HG03575 (cell line): ENCODE data around the gene ACSF2.

Experiments used
- ATAC-seq: cut with Tn5 transposase; IDR thresholded peaks from one replicate; pipeline ENCODE4 v1.9.1; 2021; ENCODE audit not compliant: unreplicated experiment, insufficient number of reproducible peaks, low FRiP score; ENCODE audit errors: extremely low read depth

Gene ACSF2

GRCh38 chr17:50484386-50485155, 58.6 kb downstream of the ACSF2 start:
- no peak for ATAC-seq

DNA sequence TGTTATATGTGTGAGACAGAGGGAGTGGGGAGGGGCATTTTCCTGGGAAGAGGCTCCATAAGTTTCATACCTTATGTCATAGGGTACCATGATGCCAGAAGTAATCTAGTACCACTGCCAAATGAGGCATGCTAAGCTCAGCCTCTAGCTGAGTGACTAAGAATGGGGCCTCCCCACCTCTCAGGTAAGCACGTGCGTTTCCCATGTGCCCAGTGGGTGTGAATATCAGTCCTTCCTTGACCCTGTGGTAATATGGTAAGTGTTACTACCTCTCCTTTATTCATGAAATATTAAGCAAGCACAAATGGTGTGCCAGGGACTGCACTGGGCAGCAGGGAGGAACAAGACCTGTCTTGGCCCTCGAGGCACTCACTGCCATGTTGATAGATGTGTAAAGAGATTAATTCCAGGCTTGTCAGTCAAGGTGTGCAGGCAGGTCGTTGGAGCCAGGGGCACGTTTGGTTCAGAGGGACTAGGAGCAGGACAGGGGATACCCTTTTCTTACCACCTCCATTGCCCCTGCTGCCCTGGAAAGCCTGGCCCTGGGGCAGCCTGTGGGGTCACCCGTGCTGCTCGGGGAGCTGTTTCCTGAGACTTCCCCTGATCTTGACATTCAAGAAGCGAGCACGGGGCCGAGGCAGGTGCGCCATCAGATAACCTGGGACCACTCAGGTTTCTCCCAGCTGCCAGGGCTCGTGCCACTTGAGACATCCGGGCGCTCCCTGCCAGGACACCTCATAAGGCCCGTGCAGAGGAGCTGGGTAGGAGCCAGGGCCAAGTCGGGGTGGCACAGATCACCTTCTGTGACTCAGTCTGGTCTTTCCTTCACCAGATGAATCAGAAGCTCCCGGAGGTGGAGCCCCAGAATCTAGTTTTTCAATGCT, 61.4 kb downstream of the ACSF2 start:
- ATAC-seq, result no peak

GRCh38 chr17:50488880-50489279, 62.9 kb downstream of the ACSF2 start:
- ATAC-seq, result no peak

DNA sequence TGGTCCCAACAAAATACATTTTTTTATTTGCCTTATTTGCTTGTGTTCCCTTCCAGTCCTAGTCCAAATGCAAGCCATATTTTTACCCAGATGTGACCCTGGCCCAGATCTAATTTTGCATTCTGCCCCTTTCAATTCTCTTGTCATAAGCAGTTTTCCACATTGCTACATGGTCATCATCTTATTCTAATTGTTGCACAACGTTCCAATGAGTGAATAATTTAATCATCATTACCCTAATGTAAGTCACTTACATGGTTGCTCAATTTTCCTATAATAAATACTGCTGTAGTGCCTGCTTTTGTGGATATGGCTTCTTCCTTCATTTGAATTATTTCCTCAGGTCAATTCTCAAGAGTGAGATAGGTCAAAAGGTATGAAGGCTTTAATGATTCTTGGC, 65.5 kb downstream of the ACSF2 start:
- no peak for ATAC-seq

DNA sequence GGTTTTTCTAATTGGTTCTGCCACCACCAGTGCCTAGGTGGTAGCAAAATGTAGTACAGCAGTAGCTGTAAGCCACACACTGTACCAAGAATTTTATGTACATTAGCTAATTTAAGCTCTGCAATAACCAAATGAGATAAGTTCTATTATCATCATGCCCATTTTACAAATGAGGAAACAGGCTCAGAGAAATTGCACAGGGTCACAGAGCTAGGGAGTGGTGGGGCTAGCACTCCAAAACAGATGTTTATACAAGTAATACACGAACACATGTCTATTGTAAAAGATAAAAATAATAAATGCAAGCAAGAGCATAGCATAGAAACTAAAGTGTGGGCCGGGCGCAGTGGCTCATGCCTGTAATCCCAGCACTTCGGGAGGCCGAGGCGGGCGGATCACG, 66.2 kb downstream of the ACSF2 start:
- ATAC-seq, result no peak

DNA sequence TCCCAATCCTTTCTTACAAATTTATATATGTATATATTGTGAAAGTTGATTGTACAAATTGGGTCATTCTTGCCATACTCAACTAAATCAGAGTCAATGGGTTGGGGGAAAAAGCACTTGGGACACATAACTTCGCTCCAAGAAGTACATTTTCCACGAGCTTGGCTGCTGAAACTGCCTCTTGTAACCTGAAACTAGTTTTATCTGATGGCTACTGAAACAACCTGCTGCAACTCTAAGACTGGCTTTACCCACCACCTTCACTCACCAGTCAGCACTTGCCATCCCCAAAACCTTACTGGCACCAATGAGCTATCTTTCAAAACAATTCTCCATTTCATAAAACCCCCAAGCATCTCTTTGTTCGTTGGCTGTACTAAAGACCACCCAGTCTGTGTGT, 67.7 kb downstream of the ACSF2 start:
- ATAC-seq, result no peak

GRCh38 chr17:50495217-50495823, 69.3 kb downstream of the ACSF2 start:
- ATAC-seq, result no peak

- no peak for ATAC-seq
Measured at GRCh38 chr17:50495918-50496317, 69.9 kb downstream of the ACSF2 start.

DNA sequence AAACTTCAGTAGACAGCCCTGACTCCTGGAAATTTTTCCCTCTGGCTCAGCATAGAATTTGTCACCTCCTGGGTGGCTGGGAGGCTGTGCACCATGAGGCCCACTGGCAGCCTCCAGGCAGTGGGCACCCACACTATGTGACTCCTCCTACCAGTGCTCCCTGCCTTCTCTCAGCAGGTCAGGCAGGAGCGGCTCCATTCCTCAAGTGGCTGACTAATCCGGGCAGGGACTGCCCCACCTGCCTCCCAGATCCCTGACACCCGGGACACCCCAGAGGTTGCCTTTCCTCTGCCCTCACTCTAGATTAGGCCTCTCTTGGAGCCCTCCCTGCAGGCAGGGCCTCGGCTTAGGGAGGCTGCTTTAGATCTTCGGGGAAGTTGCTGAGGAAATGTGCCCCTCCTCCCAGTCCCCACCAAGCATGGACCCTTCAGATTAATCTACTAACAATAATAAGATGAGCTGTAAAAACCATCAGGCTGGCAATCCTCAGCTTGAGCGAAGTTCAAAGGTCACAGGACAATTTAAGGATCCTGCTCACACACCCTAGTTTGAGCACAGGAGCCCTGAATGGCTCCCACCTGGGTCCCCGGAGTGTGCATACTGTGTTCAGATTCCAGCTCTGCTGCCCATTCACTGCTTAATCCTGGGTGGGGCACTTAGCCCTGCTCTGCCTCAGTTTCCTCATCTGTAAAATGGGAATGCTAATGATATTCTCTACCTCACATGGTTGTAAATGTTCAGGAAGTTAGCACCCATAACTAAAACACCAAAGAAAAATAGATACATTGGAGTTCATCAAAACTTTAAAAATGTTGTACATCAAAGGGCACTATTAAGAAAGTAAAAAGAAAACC, 72.2 kb downstream of the ACSF2 start:
- ATAC-seq, result no peak

DNA sequence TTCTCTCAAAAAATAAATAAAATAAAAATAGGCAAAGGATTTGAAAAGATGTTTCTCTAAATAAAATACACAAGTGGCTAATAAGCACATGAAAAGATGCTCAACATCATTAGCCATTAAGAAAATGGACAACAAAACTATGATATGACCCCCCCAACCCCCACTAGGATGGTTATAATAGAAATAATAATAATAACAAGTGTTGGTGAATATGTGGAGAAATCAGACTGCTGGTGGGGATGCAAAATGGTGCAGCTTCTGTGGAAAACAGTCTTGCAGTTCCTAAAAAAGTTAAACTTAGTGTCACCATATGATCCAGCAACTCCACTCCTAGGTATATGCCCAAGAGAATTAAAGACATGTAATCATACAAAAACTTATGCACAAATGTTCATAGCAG, 73.3 kb downstream of the ACSF2 start:
- no peak for ATAC-seq

DNA sequence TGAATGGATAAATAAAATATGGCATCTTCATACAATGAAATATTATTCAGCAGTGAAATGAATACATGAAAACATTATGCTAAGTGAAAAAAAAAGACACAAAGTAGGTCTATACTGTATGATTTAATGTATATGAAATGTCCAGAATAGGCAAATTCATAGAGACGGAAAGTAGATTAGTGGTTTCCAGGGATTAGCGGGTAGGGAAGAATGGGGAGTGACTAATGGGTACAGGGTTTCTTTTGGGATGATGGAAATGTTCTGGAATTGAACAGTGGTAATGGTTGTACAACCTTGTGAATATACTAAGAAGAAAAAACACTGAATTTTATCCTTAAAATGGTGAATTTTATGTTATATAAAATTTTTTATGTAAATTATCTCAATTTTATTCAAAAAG, 73.7 kb downstream of the ACSF2 start:
- no peak for ATAC-seq

DNA sequence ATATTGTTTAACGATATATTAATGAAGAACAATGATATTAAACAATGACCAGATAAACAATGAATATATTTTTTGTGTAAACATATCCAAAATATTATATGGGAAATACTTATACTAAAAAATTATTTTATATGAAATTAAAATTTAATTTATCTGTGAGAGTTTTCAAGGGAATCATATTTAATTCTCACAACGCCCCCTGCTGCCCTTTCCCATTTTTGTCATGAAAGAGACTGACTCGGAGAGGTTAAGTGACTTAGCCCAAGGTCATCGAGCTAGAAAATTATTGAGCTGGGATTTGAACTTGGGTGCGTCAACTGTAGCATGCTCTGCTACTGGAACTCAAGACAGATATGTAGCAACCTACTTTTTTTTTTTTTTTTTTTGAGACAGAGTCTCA, 75.0 kb downstream of the ACSF2 start:
- ATAC-seq, result no peak

DNA sequence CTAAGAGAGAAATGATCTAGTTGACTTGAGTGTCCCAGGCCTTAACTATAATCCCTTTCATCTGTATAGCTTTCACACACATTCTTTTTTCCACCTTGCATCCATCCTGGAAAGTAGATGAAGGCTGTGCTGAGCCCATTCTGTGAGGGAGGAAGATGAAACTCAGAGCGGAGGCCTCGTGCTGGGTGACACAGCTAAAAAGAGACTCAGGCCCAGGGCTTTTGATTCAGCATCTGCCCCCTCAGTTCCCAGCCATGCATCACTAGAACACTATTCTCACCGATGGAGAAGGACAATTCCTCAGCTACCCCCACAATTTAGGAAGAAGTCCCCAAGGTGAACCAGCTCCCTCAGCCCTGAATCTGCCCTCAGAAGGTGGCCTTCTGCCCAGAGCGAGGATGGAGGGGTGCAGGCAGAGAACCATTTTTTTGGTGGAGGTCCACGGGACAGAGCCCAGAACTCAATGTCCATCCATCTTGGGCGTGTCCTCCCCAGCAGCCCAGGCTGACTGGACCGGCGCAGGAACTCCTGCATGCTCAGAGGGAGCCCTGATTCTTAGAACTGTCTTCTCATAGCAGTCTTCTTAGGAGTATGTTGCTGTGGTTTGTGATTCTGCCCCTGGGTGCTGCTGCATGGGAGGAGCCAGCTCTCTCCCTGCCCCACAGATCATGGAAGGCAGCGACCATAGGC, 76.4 kb downstream of the ACSF2 start:
- no peak for ATAC-seq

DNA sequence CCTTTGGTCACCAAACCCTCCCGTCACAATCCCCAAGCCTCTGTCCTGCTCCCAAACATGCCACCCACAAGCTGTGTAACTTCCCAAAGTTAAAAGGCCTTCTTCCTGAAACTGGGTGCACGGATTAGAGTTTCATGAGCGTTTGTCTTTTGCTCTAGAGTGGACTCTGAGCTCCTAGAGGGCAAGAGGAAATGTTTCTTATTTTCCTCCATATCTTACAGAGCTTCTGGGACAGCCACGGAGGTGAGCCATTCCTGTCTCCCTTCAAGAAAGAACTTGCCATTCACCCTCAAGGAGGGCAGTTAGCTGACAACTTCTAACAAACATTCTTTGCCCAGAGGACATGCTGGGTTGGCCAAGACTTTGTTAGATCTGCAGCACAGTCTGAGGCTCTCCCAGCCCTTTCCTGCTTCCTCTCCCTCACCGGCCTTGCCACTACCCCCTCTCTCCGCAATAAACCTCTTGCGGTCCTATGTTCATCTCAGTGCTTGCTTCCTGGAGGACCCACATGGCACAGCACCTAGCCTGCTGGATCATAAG, 79.6 kb downstream of the ACSF2 start:
- no peak for ATAC-seq

GRCh38 chr17:50506298-50506697, 80.3 kb downstream of the ACSF2 start:
- no peak for ATAC-seq

- ATAC-seq, result no peak
Measured at GRCh38 chr17:50507871-50508572, 82.0 kb downstream of the ACSF2 start, which contains the start of gene MYCBPAP. MYCBPAP (plus strand) TSS chr17:50508439; CDS start chr17:50508675, 236 bp downstream.

DNA sequence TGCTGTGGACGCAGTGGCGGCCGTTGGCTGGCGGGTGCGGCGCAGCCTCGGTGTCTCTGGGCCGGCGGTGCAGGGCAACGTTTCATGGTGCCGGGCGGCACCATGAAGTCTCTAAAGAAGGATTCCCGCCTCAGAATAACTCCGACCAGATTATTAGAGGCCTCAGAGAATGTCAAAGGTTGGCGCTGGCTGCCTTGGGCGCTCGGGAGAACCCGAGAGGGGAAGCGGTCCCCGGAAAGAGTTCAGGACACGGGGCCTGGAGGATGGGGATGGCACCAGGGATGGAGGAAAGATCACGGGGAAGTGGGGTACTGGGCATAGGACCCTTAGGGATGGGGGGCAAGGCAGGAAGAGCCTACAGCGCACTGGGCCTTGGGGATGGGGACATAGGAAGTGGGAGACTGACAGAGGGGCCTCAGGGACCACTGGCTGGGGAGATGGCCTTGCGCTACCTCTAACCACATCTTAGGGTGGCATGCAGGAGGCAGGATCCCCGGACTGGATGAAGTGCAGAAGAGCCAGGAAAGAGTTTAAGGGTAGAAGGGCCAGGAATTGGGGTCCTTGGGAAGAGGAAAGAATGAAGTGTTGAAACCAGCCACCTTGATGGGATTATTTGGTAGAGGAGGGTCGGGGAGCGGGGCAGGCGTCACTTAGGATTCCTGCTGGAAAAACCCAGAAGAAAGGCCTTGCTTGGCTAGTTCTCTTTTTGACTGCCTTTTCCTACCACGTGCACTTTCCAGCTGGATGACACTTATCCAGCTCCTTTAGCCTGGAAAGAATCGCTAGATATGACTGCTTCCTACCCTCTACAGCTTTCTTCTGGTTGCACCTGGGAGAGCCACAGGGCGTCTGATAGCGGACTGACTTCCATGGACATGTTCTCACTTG, 82.8 kb downstream of the ACSF2 start:
- ATAC-seq, result no peak
